ENCODE data around the gene MYO1A. TPM values are rescaled to one million over a fixed set of nuclear protein-coding genes. Genes with fewer than 3 reads are reported as not detected.
A peak's percentile ranks its signal among the peaks of the same experiment; 100 is the strongest.

Gene MYO1A
- total and polyA plus RNA-seq, 2 of the 13 experiments (the other 11 are each of a cell fraction or from before 2014, with no cell fraction given) = 5.3 to 6.0 TPM

DNA sequence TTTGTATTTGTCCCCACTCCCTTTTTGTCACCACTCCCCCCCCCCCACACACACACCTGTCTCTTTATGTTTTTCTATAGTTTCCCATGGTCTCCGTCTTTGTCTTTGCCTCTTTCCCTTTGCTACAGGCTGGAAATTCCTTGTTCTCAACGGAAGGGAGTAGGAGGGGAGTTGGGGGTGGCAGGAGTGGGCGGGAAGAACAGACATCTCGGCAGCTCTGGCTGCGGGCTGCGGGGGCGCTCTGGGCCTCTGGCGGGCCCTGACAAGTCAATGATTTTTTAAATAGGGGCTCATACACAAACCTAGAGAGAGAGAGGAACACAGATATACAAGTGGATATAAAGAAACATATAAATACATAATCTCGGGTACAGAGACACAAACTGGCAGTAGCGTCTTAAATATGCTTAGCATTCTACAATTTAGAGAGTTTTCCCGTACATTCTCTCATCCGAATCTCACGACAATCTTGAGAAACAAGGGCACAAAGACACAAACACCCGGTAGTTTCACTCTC lies 36.6 kb upstream of the MYO1A start:
- peak overlapping the region; percentile 64 to 82 (median 70); a peak in 5 of 6 replicates for H3K4me3 ChIP-seq (replicated peaks in 1 of 3; ENCODE audit: insufficient read depth in 1 of 3, low read depth in 2 of 3, low read length in 3 of 3)
- no peak overlapping the region for H2AFZ ChIP-seq (ENCODE audit: low read length)
- peaks cover 28% of the 10 kb centered on the region for H3K4me1 ChIP-seq (ENCODE audit: insufficient read depth, low read length)
- ATAC-seq = peak; percentile 8; the same call in 1 of the 3 replicates
- no peaks in the 10 kb centered on the region for H3K9me3 ChIP-seq (ENCODE audit: low read length)
- in situ Hi-C loops (cut with HindIII; ENCODE audit: extremely low pct_ligation_motif_present, low pct_unique_long_range_greater_than_20kb) (no loop called here), intact Hi-C loops (cut with micrococcal nuclease; ENCODE audit: unreplicated experiment) (loop anchor here (1.0 kb wide), 1 partner anchor 8 kb away; the partner anchor contains the start of gene NEMP1)
- POLR2A ChIA-PET = interaction anchor here (1.1 to 5.0 kb wide), 6 partner anchors 7 to 42 kb away, joined by 3 to 184 read pairs (median 42); partner anchors contain the start of genes LRP1, NEMP1 and STAT6
- H3K27me3 ChIP-seq (ENCODE audit: control insufficient read depth in 1 of 2, insufficient read depth in 2 of 2, low read length in 2 of 2) = no peaks in the 10 kb centered on the region; a peak in 1 of 5 replicates
- no TSS peak for BruUV-seq (replicated peaks)
- peak; percentile 23 for FAIRE-seq
- H3K4me2 ChIP-seq (ENCODE audit: low read depth, low read length) = peak overlapping the region; percentile 90
- no peaks in the 10 kb centered on the region for H4K20me1 ChIP-seq (ENCODE audit: insufficient read depth, low read length)
- peaks cover 15% of the 10 kb centered on the region for H3K79me2 ChIP-seq (ENCODE audit: insufficient read depth, low read length)
- CTCF ChIA-PET (ENCODE audit: low intra/inter-chr PET ratio, low total read pairs) = interaction anchor here (0.6 kb wide), 1 partner anchor 77 kb away, joined by 3 read pairs; no protein-coding TSS in a partner anchor
- peak overlapping the region; percentile 70 for H3K9ac ChIP-seq (ENCODE audit: insufficient read depth, low read depth, low read length)
- peaks cover 1 to 8% of the 10 kb centered on the region in 2 experiments; a peak in 3 of 5 replicates for H3K36me3 ChIP-seq (replicated peaks in 1 of 2; ENCODE audit: control insufficient read depth in 1 of 2, insufficient read depth in 2 of 2, low read length in 2 of 2)
- 1% methylated on average over 14 of the region's 14 CpGs for WGBS (ENCODE audit: low lambda C conversion rate)
- peak overlapping the region; percentile 42 for H3K27ac ChIP-seq (ENCODE audit: extremely low read length, insufficient read depth, low read length)
- peak; percentile 50 for DNase-seq (ENCODE audit: low spot score)
- no peak for TF ChIP-seq ZNF878 (CRISPR knock-in tag; IDR thresholded peaks at IDR 0.05)
- TF ChIP-seq ZBTB8A (CRISPR knock-in tag; IDR thresholded peaks at IDR 0.05; ENCODE audit: borderline replicate concordance, low read depth) = no peak
- TF ChIP-seq TSC22D2 (CRISPR knock-in tag; IDR thresholded peaks at IDR 0.05; ENCODE audit: borderline replicate concordance) = no peak
- TF ChIP-seq DNMT3B (CRISPR knock-in tag; conservative IDR thresholded peaks at IDR 0.05) = no peak
- no peak for TF ChIP-seq EED (CRISPR knock-in tag; IDR thresholded peaks at IDR 0.05)
- no peak for TF ChIP-seq ZNF501 (CRISPR knock-in tag; IDR thresholded peaks at IDR 0.05)
- TF ChIP-seq, protein P1, sequence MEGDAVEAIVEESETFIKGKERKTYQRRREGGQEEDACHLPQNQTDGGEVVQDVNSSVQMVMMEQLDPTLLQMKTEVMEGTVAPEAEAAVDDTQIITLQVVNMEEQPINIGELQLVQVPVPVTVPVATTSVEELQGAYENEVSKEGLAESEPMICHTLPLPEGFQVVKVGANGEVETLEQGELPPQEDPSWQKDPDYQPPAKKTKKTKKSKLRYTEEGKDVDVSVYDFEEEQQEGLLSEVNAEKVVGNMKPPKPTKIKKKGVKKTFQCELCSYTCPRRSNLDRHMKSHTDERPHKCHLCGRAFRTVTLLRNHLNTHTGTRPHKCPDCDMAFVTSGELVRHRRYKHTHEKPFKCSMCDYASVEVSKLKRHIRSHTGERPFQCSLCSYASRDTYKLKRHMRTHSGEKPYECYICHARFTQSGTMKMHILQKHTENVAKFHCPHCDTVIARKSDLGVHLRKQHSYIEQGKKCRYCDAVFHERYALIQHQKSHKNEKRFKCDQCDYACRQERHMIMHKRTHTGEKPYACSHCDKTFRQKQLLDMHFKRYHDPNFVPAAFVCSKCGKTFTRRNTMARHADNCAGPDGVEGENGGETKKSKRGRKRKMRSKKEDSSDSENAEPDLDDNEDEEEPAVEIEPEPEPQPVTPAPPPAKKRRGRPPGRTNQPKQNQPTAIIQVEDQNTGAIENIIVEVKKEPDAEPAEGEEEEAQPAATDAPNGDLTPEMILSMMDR (CRISPR knock-in tag; IDR thresholded peaks at IDR 0.05) = peak; percentile 56
- TF ChIP-seq, protein P2, sequence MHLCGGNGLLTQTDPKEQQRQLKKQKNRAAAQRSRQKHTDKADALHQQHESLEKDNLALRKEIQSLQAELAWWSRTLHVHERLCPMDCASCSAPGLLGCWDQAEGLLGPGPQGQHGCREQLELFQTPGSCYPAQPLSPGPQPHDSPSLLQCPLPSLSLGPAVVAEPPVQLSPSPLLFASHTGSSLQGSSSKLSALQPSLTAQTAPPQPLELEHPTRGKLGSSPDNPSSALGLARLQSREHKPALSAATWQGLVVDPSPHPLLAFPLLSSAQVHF (CRISPR knock-in tag; IDR thresholded peaks at IDR 0.05) = no peak
- TF ChIP-seq, protein P3, sequence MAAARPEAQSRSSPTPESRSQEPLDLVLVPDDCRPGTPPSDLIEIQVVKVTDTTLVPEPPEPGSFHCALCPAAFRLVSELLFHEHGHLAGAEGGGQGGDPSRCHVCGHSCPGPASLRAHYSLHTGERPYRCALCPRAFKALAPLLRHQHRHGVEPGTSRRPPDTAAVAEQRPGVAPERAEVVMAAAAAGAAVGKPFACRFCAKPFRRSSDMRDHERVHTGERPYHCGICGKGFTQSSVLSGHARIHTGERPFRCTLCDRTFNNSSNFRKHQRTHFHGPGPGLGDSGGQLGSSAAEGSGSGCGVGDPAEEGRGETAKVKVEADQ (CRISPR knock-in tag; IDR thresholded peaks at IDR 0.05; ENCODE audit: borderline replicate concordance) = no peak
- no peak for TF ChIP-seq ONECUT2 (CRISPR knock-in tag; IDR thresholded peaks at IDR 0.05)
- 0 out of 2 replicates have a peak, but pooled peaks have one; percentile 28 for TF ChIP-seq SP4 (CRISPR knock-in tag; IDR thresholded peaks at IDR 0.05)
- no peak for TF ChIP-seq ZNF451 (CRISPR knock-in tag; IDR thresholded peaks at IDR 0.05)
- TF ChIP-seq CAMTA2 (CRISPR knock-in tag; IDR thresholded peaks at IDR 0.05; ENCODE audit: borderline replicate concordance) = no peak
- TF ChIP-seq THAP11 (CRISPR knock-in tag; IDR thresholded peaks at IDR 0.05) = 0 out of 2 replicates have a peak, but pooled peaks have one; percentile 8
- TF ChIP-seq ZC3H13 (CRISPR knock-in tag; IDR thresholded peaks at IDR 0.05) = no peak
- TF ChIP-seq TAF1 (CRISPR knock-in tag; IDR thresholded peaks at IDR 0.05) = peak; percentile 3; the same call in 1 of the 2 replicates
- TF ChIP-seq SAP130 (CRISPR knock-in tag; IDR thresholded peaks at IDR 0.05; ENCODE audit: low read depth) = peak; percentile 36
- TF ChIP-seq MYC (CRISPR knock-in tag; IDR thresholded peaks at IDR 0.05; ENCODE audit: borderline replicate concordance) = no peak
- TF ChIP-seq NFIC (IDR thresholded peaks at IDR 0.05; ENCODE audit: low read length) = no peak
- TF ChIP-seq, protein P4, sequence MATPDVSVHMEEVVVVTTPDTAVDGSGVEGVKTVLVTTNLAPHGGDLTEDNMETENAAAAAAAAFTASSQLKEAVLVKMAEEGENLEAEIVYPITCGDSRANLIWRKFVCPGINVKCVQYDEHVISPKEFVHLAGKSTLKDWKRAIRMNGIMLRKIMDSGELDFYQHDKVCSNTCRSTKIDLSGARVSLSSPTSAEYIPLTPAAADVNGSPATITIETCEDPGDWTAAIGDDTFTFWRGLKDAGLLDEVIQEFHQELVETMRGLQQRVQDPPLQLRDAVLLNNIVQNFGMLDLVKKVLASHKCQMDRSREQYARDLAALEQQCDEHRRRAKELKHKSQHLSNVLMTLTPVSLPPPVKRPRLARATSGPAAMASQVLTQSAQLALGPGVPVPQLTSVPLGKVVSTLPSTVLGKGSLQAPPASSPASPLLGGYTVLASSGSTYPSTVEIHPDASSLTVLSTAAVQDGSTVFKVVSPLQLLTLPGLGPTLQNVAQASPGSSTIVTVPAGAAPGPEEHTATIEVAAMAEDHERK (CRISPR knock-in tag; IDR thresholded peaks at IDR 0.05; ENCODE audit: low read depth) = no peak
- no peak for TF ChIP-seq ZNF703 (CRISPR knock-in tag; IDR thresholded peaks at IDR 0.05; ENCODE audit: borderline replicate concordance)
- no peak for TF ChIP-seq TCF7 (IDR thresholded peaks at IDR 0.05; ENCODE audit: low read depth)

Measured in HepG2 (cell line).